Activated CD4-positive, alpha-beta T cell treated with anti-CD3 and anti-CD28 coated beads for 36 hours (primary cell): Measurements from ENCODE around the gene TYSND1. TPM values are rescaled to one million over a fixed set of nuclear protein-coding genes. Genes with fewer than 3 reads are reported as not detected.

Experiments used
- ATAC-seq: fragments of 200-7000 bp; cut with Tn5 transposase; one replicate; pipeline ENCODE4 v1.10.0; 2021; ENCODE audit warnings: mild to moderate bottlenecking, moderate library complexity
- CTCF ChIA-PET: fragments of 350-600 bp; sonication (Branson Sonifier 250); formaldehyde crosslinking; loops from one replicate; lab custom pipeline; 2021; ENCODE audit warnings: antibody characterized with exemption; lab: Charles Lee
- POLR2A ChIA-PET: fragments of 350-600 bp; sonication (Branson Sonifier 250); formaldehyde crosslinking; loops from one replicate; lab custom pipeline; 2021; ENCODE audit warnings: antibody characterized with exemption, inconsistent platforms; lab: Charles Lee
- DNase-seq: peaks from one replicate; pipeline ENCODE4 v3.0.0-alpha.2; 2020
- H3K27ac Mint-ChIP-seq: one replicate; pipeline ENCODE4 v1.8.0; 2021; ENCODE audit warnings: mixed read lengths
- H3K27me3 Mint-ChIP-seq: one replicate; pipeline ENCODE4 v1.8.0; 2021; ENCODE audit warnings: mixed read lengths
- H3K36me3 Mint-ChIP-seq: one replicate; pipeline ENCODE4 v1.8.0; 2021; ENCODE audit warnings: low read depth, mixed read lengths
- H3K4me1 Mint-ChIP-seq: one replicate; pipeline ENCODE4 v1.8.0; 2021; ENCODE audit warnings: mixed read lengths
- H3K4me3 Mint-ChIP-seq: one replicate; pipeline ENCODE4 v1.8.0; 2021; ENCODE audit warnings: mild to moderate bottlenecking, moderate library complexity, mixed read lengths
- H3K9me3 Mint-ChIP-seq: one replicate; pipeline ENCODE4 v1.8.0; 2021; ENCODE audit warnings: low read depth, mixed read lengths
- intact Hi-C, 2 experiments: fragments of 100-400 bp; cut with DNase I in 1 of 2; cut with micrococcal nuclease in 1 of 2; formaldehyde crosslinking; loops; one replicate each; pipeline versions ENCODE4 v1.14.2 to v1.15.1; 2022 to 2024; cut with DNase I, micrococcal nuclease
- total RNA-seq, 2 experiments: library from RNA; stranded (reverse); gene quantifications; one replicate each; pipeline ENCODE4 v1.2.3, GENCODE V29; 2021

The TYSND1 gene
- total RNA-seq, 2 experiments from 2014 or later = 11.5 to 14.9 TPM

- intact Hi-C loops = loop anchor here (1.0 to 10.0 kb wide), 11 partner anchors 15 to 671 kb away; partner anchors contain the start of genes PPA1 (in 2 of the 2), SAR1A (in 2 of the 2), EIF4EBP2 (in 1 of the 2) and LRRC20 (in 1 of the 2)
- peak; percentile 84 for DNase-seq
- peak; percentile 54 for ATAC-seq
- Mint-ChIP-seq H3K4me1 (peaks cover 30% of the 10 kb centered on the region), H3K27me3 (no peaks in the 10 kb centered on the region), H3K9me3 (no peaks in the 10 kb centered on the region), H3K4me3 (peak overlapping the region; percentile 83), H3K27ac (peak overlapping the region; percentile 93), H3K36me3 (peaks cover 17% of the 10 kb centered on the region)
- CTCF ChIA-PET = interaction anchor here (0.6 to 8.5 kb wide), 39 partner anchors 8 to 1697 kb away, joined by 3 to 74 read pairs (median 6); partner anchors contain the start of genes EIF4EBP2, PPA1 and SAR1A
- POLR2A ChIA-PET = interaction anchor here (0.5 to 2.3 kb wide), 19 partner anchors 10 to 1456 kb away, joined by 3 to 32 read pairs (median 4); partner anchors contain the start of genes EIF4EBP2, MACROH2A2 and SAR1A
Observed at GRCh38 chr10:70145666-70146488, 623 bp downstream of the TYSND1 start.

GRCh38 chr10:70145166-70145665, 1.3 kb downstream of the TYSND1 start:
- intact Hi-C loops = loop anchor here (5.0 to 10.0 kb wide), 3 partner anchors 57 to 672 kb away; partner anchors contain the start of gene SGPL1 (in 1 of the 2)
- H3K27me3 Mint-ChIP-seq = no peaks in the 10 kb centered on the region
- DNase-seq = no peak
- no peaks in the 10 kb centered on the region for H3K9me3 Mint-ChIP-seq
- no peak for ATAC-seq
- H3K36me3 Mint-ChIP-seq = peaks cover 13% of the 10 kb centered on the region
- ChIA-PET POLR2A (interaction anchor here (0.5 to 2.3 kb wide), 6 partner anchors 13 to 847 kb away, joined by 3 to 32 read pairs (median 8); partner anchors contain the start of genes EIF4EBP2 and SAR1A), CTCF (interaction anchor here (0.6 to 8.5 kb wide), 13 partner anchors 10 to 192 kb away, joined by 3 to 74 read pairs (median 9); partner anchors contain the start of gene PPA1)
- peak overlapping the region; percentile 51 for H3K27ac Mint-ChIP-seq
- H3K4me1 Mint-ChIP-seq = peaks cover 30% of the 10 kb centered on the region
- H3K4me3 Mint-ChIP-seq = peak overlapping the region; percentile 83

- Mint-ChIP-seq H3K27me3 (no peaks in the 10 kb centered on the region), H3K36me3 (peaks cover 7% of the 10 kb centered on the region), H3K9me3 (no peaks in the 10 kb centered on the region), H3K4me3 (peak overlapping the region; percentile 83), H3K4me1 (peaks cover 30% of the 10 kb centered on the region), H3K27ac (peak overlapping the region; percentile 3)
- CTCF ChIA-PET = interaction anchor here (0.6 to 8.5 kb wide), 9 partner anchors 10 to 191 kb away, joined by 3 to 74 read pairs (median 6); partner anchors contain the start of gene PPA1
- DNase-seq = no peak
- intact Hi-C loops = loop anchor here (5.0 to 10.0 kb wide), 3 partner anchors 58 to 673 kb away; partner anchors contain the start of gene SGPL1 (in 1 of the 2)
- POLR2A ChIA-PET = interaction anchor here (0.7 to 2.3 kb wide), 2 partner anchors 13 to 18 kb away, joined by 3 to 18 read pairs; no protein-coding TSS in a partner anchor
- no peak for ATAC-seq
Observed at GRCh38 chr10:70144372-70145110, 2.0 kb downstream of the TYSND1 start.

GRCh38 chr10:70142555-70142954, 3.9 kb downstream of the TYSND1 start:
- DNase-seq (no peak), ATAC-seq (no peak)
- ChIA-PET CTCF (no interaction called here), POLR2A (no interaction called here)
- peaks cover 25% of the 10 kb centered on the region for H3K4me1 Mint-ChIP-seq
- H3K9me3 Mint-ChIP-seq = no peaks in the 10 kb centered on the region
- H3K27me3 Mint-ChIP-seq = no peaks in the 10 kb centered on the region
- H3K27ac Mint-ChIP-seq = no peak overlapping the region
- H3K36me3 Mint-ChIP-seq = peaks cover 3% of the 10 kb centered on the region
- intact Hi-C loops = loop anchor here in 1 of 2 experiments (10.0 kb wide), 1 partner anchor 222 kb away; no protein-coding TSS in a partner anchor
- no peak overlapping the region for H3K4me3 Mint-ChIP-seq

GRCh38 chr10:70140297-70140696, 6.2 kb downstream of the TYSND1 start:
- ChIA-PET CTCF (interaction anchor here (0.7 to 1.8 kb wide), 4 partner anchors 25 to 291 kb away, joined by 3 to 6 read pairs (median 4); no protein-coding TSS in a partner anchor), POLR2A (no interaction called here)
- intact Hi-C loops = loop anchor here in 1 of 2 experiments (10.0 kb wide), 1 partner anchor 225 kb away; no protein-coding TSS in a partner anchor

GRCh38 chr10:70139997-70140250, 6.6 kb downstream of the TYSND1 start:
- ATAC-seq (no peak), DNase-seq (no peak)
- Mint-ChIP-seq H3K36me3 (peaks cover 5% of the 10 kb centered on the region), H3K9me3 (no peaks in the 10 kb centered on the region), H3K27ac (peak overlapping the region; percentile 17), H3K4me3 (no peak overlapping the region), H3K4me1 (peaks cover 18% of the 10 kb centered on the region), H3K27me3 (no peaks in the 10 kb centered on the region)
- intact Hi-C loops = loop anchor here in 1 of 2 experiments (10.0 kb wide), 1 partner anchor 225 kb away; no protein-coding TSS in a partner anchor
- ChIA-PET POLR2A (no interaction called here), CTCF (interaction anchor here (1.6 to 1.8 kb wide), 2 partner anchors 24 to 38 kb away, joined by 4 to 6 read pairs; no protein-coding TSS in a partner anchor)

More at GRCh38 chr10:70140297-70140696, 6.2 kb downstream of the TYSND1 start:
- H3K4me3 Mint-ChIP-seq = no peak overlapping the region
- ATAC-seq (no peak), DNase-seq (no peak)
- H3K4me1 Mint-ChIP-seq = peaks cover 18% of the 10 kb centered on the region
- no peaks in the 10 kb centered on the region for H3K9me3 Mint-ChIP-seq
- no peaks in the 10 kb centered on the region for H3K27me3 Mint-ChIP-seq
- H3K36me3 Mint-ChIP-seq = peaks cover 5% of the 10 kb centered on the region
- no peak overlapping the region for H3K27ac Mint-ChIP-seq

- Mint-ChIP-seq H3K4me3 (no peak overlapping the region), H3K9me3 (no peaks in the 10 kb centered on the region), H3K27ac (peak overlapping the region; percentile 17), H3K4me1 (peaks cover 13% of the 10 kb centered on the region), H3K27me3 (no peaks in the 10 kb centered on the region), H3K36me3 (peaks cover 5% of the 10 kb centered on the region)
- no peak for DNase-seq
- intact Hi-C loops = no loop called here
- POLR2A ChIA-PET = no interaction called here
- ATAC-seq = no peak
- CTCF ChIA-PET = interaction anchor here (1.5 to 1.8 kb wide), 3 partner anchors 24 to 46 kb away, joined by 3 to 6 read pairs (median 4); no protein-coding TSS in a partner anchor
Observed at GRCh38 chr10:70139151-70139996, 7.1 kb downstream of the TYSND1 start.

- DNase-seq (no peak), ATAC-seq (no peak)
- peaks cover 6% of the 10 kb centered on the region for H3K36me3 Mint-ChIP-seq
- no peak overlapping the region for H3K4me3 Mint-ChIP-seq
- H3K27me3 Mint-ChIP-seq = no peaks in the 10 kb centered on the region
- intact Hi-C loops = no loop called here
- H3K9me3 Mint-ChIP-seq = no peaks in the 10 kb centered on the region
- CTCF ChIA-PET = interaction anchor here (0.5 to 1.5 kb wide), 4 partner anchors 8 to 208 kb away, joined by 3 read pairs; partner anchors contain the start of gene TYSND1
- H3K4me1 Mint-ChIP-seq = peaks cover 5% of the 10 kb centered on the region
- POLR2A ChIA-PET = no interaction called here
- peak overlapping the region; percentile 23 for H3K27ac Mint-ChIP-seq
Observed at GRCh38 chr10:70137927-70138883, 8.3 kb downstream of the TYSND1 start.

- DNase-seq = no peak
- intact Hi-C loops = no loop called here
- H3K36me3 Mint-ChIP-seq = peaks cover 9% of the 10 kb centered on the region
- peaks cover 9% of the 10 kb centered on the region for H3K4me1 Mint-ChIP-seq
- ATAC-seq = no peak
- H3K27ac Mint-ChIP-seq = no peak overlapping the region
- no peaks in the 10 kb centered on the region for H3K27me3 Mint-ChIP-seq
- no peak overlapping the region for H3K4me3 Mint-ChIP-seq
- H3K9me3 Mint-ChIP-seq = no peaks in the 10 kb centered on the region
- ChIA-PET CTCF (interaction anchor here (0.9 to 1.2 kb wide), 2 partner anchors 14 to 43 kb away, joined by 3 to 5 read pairs; no protein-coding TSS in a partner anchor), POLR2A (no interaction called here)
Observed at GRCh38 chr10:70137135-70137534, 9.4 kb downstream of the TYSND1 start.
